NCI-H1105 (cell line): ENCODE measurements around the gene PFKFB3.
"Not testable (repeated sequence)": the region's sequence is repeated elsewhere in the genome, so short reads cannot be mapped to it uniquely, and the experiment has no call there.

ENCODE experiments used
- DNase-seq: peaks from one replicate; lab custom pipeline; 2025; lab: John Stamatoyannopoulos, UW

PFKFB3 gene

GRCh38 chr10:6202684-6203330 is at the start of gene PFKFB3:
PFKFB3 (plus strand) TSS chr10:6202932; CDS start chr10:6203261, 329 bp downstream.
- peak; percentile 54 for DNase-seq

GRCh38 chr10:6153845-6154244 is 48.9 kb upstream of the PFKFB3 start:
- no peak for DNase-seq

- no peak for DNase-seq
Observed at GRCh38 chr10:6154566-6154965, 48.2 kb upstream of the PFKFB3 start.

- DNase-seq, result no peak
Observed at GRCh38 chr10:6158276-6158675, 44.5 kb upstream of the PFKFB3 start.

DNA sequence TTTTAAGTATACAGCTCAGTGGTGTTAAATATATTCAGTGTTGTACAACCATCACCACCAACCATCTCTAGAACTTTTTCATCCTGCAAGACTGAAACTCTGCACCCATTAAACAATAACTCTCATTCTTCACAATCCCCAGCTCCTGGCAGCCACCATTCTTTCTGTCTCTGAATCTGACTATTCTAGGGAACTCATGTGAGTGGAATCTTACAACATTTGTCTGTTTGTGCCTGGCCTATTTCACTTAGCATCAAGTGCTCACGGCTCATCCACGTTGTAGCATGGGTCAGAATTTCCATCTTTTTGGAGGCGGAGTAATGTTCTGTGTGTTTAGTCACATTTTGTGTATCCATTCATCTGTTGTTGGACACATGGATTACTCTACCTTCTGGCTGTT is 40.8 kb upstream of the PFKFB3 start:
- no peak for DNase-seq

DNA sequence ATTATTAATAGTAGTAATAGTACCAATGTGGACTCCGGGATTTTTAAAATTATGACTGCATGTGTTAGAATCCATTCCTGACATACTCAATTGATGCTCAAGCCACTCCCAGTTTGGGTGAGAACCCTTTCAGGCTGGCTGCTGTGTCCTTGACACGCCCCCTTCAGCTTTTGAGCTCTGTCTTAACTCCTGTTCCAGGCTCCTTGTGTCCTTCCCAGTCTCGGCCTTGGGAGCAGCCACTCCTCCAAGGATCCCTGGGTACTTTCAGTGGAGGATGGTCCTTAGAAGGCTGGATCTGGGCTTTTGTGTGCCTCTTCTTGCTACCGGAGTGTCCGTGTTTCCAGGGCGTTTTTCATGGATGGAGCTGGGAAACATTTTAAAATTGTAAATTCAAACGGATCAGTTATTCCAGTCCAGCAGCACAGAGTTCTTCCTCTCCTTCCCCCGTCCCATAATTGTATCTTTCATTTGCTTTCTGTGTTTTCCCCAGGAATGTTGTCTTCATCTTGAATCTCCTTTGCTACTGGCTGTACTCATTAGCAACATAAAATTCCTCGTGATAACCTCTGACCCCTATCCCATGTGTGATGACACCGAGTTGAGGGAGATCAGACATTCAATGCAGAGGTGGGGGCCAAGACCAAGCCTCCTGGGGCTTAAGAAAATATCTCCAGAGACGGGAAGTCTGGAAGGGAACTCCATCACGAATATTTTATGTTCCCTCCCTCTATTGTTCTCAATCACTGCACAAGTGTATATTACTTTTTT is 40.0 kb upstream of the PFKFB3 start:
- DNase-seq, result no peak

- peak; percentile 42 for DNase-seq
Observed at GRCh38 chr10:6163364-6164270, 39.1 kb upstream of the PFKFB3 start.

DNA sequence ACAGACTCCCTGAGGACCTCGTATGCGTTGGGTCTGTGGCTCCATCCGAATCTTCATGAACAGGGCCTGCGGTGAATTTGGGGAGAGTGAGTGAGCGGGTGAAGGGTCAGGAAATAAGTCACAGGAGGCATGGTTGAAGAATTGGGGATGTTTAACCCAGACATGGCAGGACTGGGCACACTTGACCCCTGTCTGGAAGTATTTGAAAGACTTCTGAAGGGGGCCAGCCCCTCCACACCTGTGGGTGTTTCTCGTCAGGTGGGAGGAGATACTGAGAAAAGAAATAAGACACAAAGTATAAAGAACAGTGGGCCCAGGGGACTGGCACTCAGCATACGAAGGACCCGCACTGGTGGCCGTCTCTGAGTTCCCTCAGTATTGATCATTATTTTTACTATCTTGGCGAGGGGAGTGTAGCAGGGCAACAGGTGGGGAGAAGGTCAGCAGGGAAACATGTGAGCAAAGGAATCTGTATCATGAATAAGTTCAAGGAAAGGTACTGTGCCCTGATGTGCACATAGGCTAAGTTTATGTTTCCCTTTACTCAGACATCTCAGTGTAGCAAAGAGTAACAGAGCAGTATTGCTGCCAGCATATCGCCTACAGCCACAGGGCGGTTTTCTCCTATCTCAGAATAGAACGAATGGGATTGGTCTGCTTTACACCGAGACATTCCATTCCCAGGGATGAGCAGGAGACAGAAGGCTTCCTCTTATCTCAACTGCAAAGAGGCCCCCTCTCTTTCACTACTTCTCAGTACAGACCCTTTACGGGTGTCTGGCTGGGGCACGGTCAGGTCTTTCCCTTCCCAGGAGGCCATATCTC is 38.2 kb upstream of the PFKFB3 start:
- DNase-seq, result no peak

- no peak for DNase-seq
Observed at GRCh38 chr10:6165221-6165725, 37.5 kb upstream of the PFKFB3 start.

DNA sequence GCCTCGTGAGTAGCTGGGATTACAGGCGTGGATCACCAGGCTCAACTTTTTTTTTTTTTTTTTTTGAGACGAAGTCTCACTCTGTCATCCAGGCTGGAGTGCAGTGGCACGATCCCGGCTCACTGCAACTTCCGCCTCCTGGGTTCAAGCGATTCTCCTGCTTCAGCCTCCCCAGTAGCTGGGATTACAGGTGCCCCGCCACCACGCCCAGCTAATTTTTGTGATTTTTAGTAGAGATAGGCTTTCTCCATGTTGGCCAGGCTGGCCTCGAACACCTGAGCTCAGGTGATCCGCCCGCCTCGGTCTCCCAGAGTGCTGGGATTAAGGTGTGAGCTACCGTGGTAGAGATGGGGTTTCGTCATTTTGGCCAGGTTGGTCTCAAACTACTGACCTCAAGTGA is 36.8 kb upstream of the PFKFB3 start:
- DNase-seq, result not testable (repeated sequence)

GRCh38 chr10:6167456-6167855 is 35.3 kb upstream of the PFKFB3 start:
- no peak for DNase-seq

DNA sequence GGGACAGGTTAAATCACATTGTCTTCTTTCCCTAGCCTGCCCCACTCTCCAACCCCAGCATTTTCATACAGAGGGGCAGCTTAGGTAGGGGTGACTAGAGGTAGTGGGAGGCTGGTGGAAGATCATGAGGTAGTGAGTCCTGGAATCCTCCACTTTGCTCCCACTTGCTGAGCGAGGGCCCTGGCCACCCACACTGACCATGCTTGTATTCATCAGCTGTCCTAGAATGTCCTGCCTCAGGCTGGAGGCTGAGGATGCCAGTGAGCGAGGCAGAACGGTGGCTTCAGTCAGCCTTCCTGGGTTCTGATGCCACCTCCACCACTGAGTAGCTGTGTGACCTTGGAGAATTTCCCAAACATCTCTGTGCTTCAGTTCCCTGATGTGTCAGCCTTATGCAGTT is 34.6 kb upstream of the PFKFB3 start:
- no peak for DNase-seq

DNA sequence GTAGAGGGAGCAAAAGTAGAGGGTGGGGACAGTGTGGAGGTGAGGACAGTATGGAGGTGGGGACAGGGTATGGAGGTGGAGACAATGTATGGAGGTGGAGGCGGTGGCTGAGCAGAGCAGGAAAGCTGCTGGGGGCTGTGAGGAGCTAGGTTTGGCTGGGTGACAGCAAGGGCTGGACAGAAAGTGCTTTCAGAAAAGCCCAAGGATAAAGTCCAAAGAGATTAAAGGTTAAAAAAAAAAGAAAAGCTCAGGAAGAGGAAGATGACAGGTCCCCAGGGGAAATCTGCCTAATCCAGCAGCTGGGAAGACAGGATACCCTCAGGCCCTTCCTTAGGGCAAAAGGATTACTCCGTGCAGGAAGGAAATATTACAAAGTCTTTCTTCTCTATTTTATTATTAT is 32.1 kb upstream of the PFKFB3 start:
- no peak for DNase-seq

GRCh38 chr10:6171881-6172695 is 30.6 kb upstream of the PFKFB3 start:
- DNase-seq, result no peak

DNA sequence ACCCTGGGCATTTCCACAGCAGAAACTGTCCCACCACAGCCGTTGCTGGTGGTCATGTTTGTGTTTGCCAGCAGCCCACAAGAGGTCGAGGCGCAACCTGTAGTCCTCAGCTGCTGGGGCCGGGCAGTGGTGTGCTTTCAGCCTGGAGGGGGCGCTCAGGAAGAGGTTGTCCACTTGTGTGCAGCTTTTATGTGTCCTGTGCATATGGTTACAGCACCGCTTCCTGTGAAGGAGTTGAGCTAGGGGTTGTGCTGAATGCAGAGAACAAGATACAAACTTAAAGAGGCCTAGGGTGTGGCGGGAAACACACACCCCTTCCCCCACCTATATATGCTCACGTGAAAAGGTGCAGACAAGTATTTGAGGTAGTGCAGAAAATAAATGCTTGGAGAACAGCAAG is 29.5 kb upstream of the PFKFB3 start:
- DNase-seq, result no peak

DNA sequence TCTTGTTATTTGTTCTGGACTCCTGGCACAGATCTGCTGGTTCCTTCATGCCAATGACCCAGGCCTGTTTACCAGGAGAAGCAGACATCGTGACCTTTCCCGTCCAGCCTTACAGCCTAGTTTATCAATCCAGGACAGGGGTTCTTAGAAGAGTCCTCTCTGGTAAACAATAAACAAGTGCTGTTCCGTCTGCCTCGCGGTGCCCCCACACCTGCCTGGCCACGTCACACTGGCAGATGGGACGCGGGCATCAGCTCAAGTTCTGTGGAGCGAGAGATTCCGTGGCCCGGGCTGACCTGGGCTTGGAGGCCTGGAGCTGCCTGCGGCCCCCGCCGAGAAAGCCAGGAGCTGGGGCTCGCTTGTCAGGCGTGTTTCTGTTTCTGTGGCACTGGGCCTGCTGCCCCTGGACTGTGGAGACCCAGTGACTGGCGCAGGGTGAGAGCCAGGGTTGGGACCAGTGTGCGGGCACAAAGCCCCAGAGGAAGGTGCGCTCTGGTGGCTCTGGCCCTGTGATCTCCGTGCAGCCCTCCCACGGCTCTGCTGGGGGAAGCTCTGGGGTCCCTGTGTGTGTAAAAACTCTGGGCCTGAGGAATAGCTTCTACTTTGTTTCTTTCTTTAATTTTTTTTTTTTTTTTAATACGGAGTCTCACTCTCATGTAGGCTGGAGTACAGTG is 28.4 kb upstream of the PFKFB3 start:
- DNase-seq, result no peak

- no peak for DNase-seq
Observed at GRCh38 chr10:6175329-6176055, 27.2 kb upstream of the PFKFB3 start.

DNA sequence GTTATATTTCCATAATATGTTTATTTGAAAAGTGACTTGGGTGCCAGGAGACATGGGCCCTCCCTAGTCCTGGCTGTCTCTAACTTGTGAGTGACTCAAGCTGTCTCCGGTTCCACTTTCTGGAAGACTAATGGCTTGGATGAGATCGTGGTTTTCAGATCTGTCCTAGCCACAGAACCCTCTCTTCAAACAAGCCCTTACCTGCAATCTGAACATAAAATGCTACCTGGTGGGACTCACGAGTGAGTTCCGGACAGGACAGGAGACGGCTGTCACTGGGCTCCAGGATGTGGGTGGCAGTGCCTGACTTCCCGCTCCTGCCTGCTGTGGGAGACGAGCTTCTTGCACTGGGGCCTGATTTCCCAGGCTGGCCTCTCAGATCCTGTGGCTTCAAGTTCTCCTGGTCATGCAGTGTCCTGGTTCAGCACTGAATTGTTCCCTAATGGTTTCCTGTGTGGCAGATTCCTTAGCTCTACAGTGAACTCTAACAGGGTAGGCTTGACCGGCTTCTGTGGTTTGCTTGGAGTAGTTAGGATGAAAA is 26.0 kb upstream of the PFKFB3 start:
- DNase-seq, result no peak

GRCh38 chr10:6177880-6178281 is 24.9 kb upstream of the PFKFB3 start:
- no peak for DNase-seq
